Adrenal gland (tissue), 12 donors: Measurements from ENCODE around the gene SH2B3. TPM values are rescaled to one million over a fixed set of nuclear protein-coding genes. Genes with fewer than 3 reads are reported as not detected.

Experiments used
- DNase-seq, 7 donors: peaks; one replicate each; pipeline ENCODE4 v3.0.0-alpha.2; 2019 to 2020
- H3K27ac ChIP-seq, 5 donors: fragments of 200-600 bp; sonication (generic) in 4 of 5; 1 replicate in 3 of 5; 2 replicates in 2 of 5; pipeline versions ENCODE4 v1.5.1 to v1.8.0; 2016 to 2020; ENCODE audit warnings: mild to moderate bottlenecking in 1 of 5
- H3K27me3 ChIP-seq: fragments of 200-600 bp; 2 replicates; pipeline ENCODE4 v1.8.0; 2021
- H3K36me3 ChIP-seq, 2 donors: fragments of 200-600 bp; replicated peaks in 1 of 2; 1 replicate in 1 of 2; 2 replicates in 1 of 2; pipeline versions ENCODE4 v1.5.1 to v1.8.0; 2018 to 2022
- H3K4me1 ChIP-seq, 2 donors: fragments of 200-600 bp; replicated peaks in 1 of 2; 1 replicate in 1 of 2; 2 replicates in 1 of 2; pipeline versions ENCODE4 v1.5.1 to v1.8.0; 2018 to 2021
- H3K4me3 ChIP-seq, 4 donors: fragments of 200-600 bp; sonication (generic) in 3 of 4; one replicate each; pipeline ENCODE4 v1.5.1; 2016 to 2018
- H3K9me3 ChIP-seq, 3 donors: fragments of 200-600 bp; sonication (generic) in 1 of 3; replicated peaks in 1 of 3; 1 replicate in 2 of 3; 2 replicates in 1 of 3; pipeline versions ENCODE4 v1.5.1 to v1.8.0; 2016 to 2021
- POLR2A ChIP-seq, 2 donors: fragments of 450-650 bp; IDR thresholded peaks; one replicate each; pipeline ENCODE4 v1.6.1; 2017; ENCODE audit warnings: antibody characterized with exemption in 2 of 2, mild to moderate bottlenecking in 2 of 2, moderate library complexity in 1 of 2
- WGBS, 4 donors: extraction: QIAGEN DNeasy Blood & Tissue Kit in 2 of 4; methylation state at CpG; one replicate each; pipeline versions ENCODE4 v1.1.5 to v1.1.7; 2013 to 2017; 5-methylcytosine and 5-hydroxymethylcytosine counted together
- intact Hi-C, 2 donors: fragments of 100-400 bp; cut with DNase I; formaldehyde crosslinking; loops; one replicate each; pipeline versions ENCODE4 v1.14.1 to v1.15.0; 2022 to 2023
- polyA plus RNA-seq, 3 donors: library from polyadenylated mRNA; stranded (reverse); fragments of 200-250 nt in 2 of 3; fragments of 350-450 nt in 1 of 3; fragmentation: Illumina TruSeq in 1 of 3; extraction: RNeasy Lipid Tissue Mini Kit (QIAGEN cat#74804) in 1 of 3; gene quantifications; one replicate each; pipeline ENCODE4 v1.2.3, GENCODE V29; 2013 to 2014
- total RNA-seq, 9 donors: library from RNA; depleted of rRNA in 4 of 9; stranded (reverse); fragments of >200 nt in 4 of 9; fragments of 120-200 nt in 1 of 9; fragmentation: NEBNext Ultra II Directional in 1 of 9; extraction: Animal tissue kit (Norgen Biotek cat#: 25700) in 1 of 9; gene quantifications; one replicate each; pipeline versions ENCODE4 v1.1.0 to v1.2.4, GENCODE V29; 2013 to 2023
- TF ChIP-seq, protein P1 (sequence below), 6 experiments: fragments of 450-650 bp in 4 of 6; fragments of 200-600 bp in 2 of 6; sonication (generic) in 1 of 6; IDR thresholded peaks; 1 replicate in 5 of 6; 2 replicates in 1 of 6; pipeline versions ENCODE4 v1.5.1 to v1.8.0; 2016 to 2021; ENCODE audit warnings: antibody characterized with exemption in 6 of 6, mild to moderate bottlenecking in 2 of 6, moderate library complexity in 1 of 6
- donor health status: healthy with polysubstance abuse.
- donor health status: Bipolar disorder and iron deficiency.
- donor health status: DM: yes; HTN: yes; CAD: no.
- donor health status: DM: no; HTN: no; CAD: no.
- donor health status: DM: no; HTN: no; CAD: no.
- donor health status: DM: yes; HTN: yes; CAD: no.

Gene SH2B3
- total and polyA plus RNA-seq, 12 donors, result 5.8 to 70.3 (median 28.5) TPM

DNA sequence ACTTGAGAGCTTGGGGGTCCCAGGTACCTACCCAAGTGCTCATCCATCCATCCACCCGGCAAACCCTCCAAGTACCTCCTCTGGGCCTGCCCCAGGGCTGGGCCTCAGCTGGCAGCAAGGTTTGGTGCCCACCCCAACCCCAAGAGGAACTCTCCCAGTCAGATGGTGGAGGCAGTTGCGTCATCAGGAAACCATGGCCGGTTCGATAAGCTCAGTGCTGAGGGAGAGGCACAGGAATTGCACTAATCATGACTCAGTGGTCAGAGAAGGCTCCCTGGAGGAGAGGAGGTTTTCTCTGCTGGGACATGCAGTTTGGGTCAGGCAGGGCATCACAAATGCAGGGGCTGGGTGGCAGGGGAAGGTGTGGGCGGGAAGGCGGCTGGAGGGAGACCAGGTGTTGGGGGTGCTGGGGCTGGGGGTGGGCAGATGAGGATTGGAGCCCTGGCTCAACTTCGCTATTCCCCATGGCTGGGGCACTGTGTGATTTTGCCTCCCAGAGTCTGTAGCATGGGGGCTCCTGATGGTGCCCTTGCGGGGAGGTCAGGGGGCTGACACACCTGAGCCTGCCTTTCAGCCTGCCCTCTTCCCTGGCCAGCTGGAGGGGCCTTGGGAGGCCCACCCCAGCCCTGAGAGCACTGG lies 32.2 kb downstream of the SH2B3 start:
- WGBS, 4 donors, result 55 to 96% (median 61%) methylated on average over 4 to 8 of the region's 8 CpGs
- no peak for TF ChIP-seq POLR2A (IDR thresholded peaks at IDR 0.05)
- TF ChIP-seq, protein P1, sequence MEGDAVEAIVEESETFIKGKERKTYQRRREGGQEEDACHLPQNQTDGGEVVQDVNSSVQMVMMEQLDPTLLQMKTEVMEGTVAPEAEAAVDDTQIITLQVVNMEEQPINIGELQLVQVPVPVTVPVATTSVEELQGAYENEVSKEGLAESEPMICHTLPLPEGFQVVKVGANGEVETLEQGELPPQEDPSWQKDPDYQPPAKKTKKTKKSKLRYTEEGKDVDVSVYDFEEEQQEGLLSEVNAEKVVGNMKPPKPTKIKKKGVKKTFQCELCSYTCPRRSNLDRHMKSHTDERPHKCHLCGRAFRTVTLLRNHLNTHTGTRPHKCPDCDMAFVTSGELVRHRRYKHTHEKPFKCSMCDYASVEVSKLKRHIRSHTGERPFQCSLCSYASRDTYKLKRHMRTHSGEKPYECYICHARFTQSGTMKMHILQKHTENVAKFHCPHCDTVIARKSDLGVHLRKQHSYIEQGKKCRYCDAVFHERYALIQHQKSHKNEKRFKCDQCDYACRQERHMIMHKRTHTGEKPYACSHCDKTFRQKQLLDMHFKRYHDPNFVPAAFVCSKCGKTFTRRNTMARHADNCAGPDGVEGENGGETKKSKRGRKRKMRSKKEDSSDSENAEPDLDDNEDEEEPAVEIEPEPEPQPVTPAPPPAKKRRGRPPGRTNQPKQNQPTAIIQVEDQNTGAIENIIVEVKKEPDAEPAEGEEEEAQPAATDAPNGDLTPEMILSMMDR (IDR thresholded peaks at IDR 0.05), result no peak
- intact Hi-C loops, result no loop called here
- Histone ChIP-seq H3K9me3 (no peaks in the 10 kb centered on the region), H3K4me1 (peaks cover 34 to 80% of the 10 kb centered on the region in 2 donors), H3K27ac (peak overlapping the region in 2 of 5 donors; percentile 30 to 84), H3K4me3 (no peak overlapping the region), H3K36me3 (peaks cover 0 to 14% of the 10 kb centered on the region in 2 donors), H3K27me3 (no peaks in the 10 kb centered on the region)
- DNase-seq, result peak in 6 of 7 donors; percentile 53 to 76 (median 64)

DNA sequence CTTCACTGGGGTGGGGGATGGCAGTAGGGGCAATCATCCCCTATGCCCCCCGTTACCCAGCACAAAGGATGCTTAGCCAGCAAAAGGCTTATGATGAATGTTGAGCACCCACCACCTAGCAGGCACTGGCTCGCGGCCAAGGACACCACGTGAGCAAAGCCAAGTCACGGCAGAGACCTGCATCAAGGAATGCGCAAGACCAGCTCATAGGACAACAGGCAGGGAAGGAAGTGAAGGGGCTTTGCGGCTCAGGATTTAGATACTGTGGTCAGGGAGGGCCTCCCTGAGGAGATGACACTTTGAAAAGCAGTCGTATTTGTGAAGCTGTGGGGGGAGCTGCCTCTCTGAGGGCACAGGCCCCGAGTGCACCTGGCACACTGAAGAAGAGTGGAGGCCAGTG lies 32.8 kb downstream of the SH2B3 start:
- intact Hi-C loops, result no loop called here
- Histone ChIP-seq H3K36me3 (peaks cover 0 to 14% of the 10 kb centered on the region in 2 donors), H3K4me1 (peaks cover 30 to 76% of the 10 kb centered on the region in 2 donors), H3K9me3 (no peaks in the 10 kb centered on the region), H3K27ac (peak overlapping the region in 2 of 5 donors; percentile 30 to 84), H3K4me3 (no peak overlapping the region), H3K27me3 (no peaks in the 10 kb centered on the region)
- TF ChIP-seq, protein P1 (IDR thresholded peaks at IDR 0.05), result no peak
- no peak for TF ChIP-seq POLR2A (IDR thresholded peaks at IDR 0.05)
- peak in 4 of 7 donors; percentile 49 to 82 (median 59) for DNase-seq
- WGBS, 4 donors, result 27 to 44% (median 35%) methylated on average over 9 of the region's 9 CpGs

DNA sequence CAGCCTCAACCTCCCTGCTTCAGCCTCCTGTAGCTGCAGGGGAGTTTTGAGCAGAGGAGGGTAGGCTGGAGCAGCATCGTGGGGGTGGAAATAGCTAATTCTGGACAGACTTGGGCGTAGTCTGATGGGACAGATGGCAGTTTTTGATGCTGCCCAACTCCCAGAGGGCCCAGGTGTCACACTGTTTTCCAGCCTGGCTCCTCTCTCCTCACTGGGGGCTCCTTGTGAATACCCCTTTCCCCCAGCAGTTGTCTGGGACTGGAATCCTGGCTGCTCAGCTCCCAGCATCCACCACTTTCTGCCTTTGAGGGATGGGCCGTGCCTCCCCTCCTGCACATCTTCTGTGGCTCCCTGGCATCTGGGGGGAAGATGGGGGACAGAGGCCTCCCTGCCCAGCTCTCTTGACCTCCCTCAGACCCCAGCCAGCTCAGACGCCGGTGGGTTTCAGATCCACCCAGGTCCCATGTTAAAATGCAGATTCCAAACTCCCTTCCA lies 34.0 kb downstream of the SH2B3 start:
- no peaks in the 10 kb centered on the region for H3K27me3 ChIP-seq
- peaks cover 0 to 14% of the 10 kb centered on the region in 2 donors for H3K36me3 ChIP-seq
- no peaks in the 10 kb centered on the region for H3K9me3 ChIP-seq
- intact Hi-C loops, result no loop called here
- 65 to 72% (median 67%) methylated on average over 2 to 5 of the region's 5 CpGs for WGBS, 4 donors
- peak in 1 of 7 donors; percentile 16 for DNase-seq
- H3K4me3 ChIP-seq, result no peak overlapping the region
- H3K4me1 ChIP-seq, result peaks cover 23 to 74% of the 10 kb centered on the region in 2 donors
- peak overlapping the region in 2 of 5 donors; percentile 60 to 84 for H3K27ac ChIP-seq
- TF ChIP-seq, protein P1 (IDR thresholded peaks at IDR 0.05), result no peak
- TF ChIP-seq POLR2A (IDR thresholded peaks at IDR 0.05), result no peak

DNA sequence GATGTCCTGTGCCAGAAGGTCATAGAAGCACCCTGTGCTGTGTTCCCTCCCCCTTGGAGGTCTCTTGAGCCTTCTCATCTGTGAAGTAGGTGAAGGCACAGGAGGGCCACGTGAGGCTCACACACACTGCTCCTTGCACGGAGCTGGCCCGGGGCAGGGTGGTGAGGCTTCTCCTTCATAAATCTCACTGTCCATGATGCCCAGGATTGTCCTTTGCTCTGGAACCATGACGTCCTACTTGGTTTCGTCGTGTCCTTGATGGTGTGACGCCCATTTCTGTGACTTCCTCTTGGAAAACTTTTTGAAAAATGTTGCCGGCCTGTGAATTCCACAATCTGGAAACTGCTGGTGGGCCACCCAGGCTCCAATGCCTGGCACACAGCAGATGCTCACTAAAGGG lies 34.4 kb downstream of the SH2B3 start:
- no peaks in the 10 kb centered on the region for H3K27me3 ChIP-seq
- peaks cover 19 to 74% of the 10 kb centered on the region in 2 donors for H3K4me1 ChIP-seq
- peaks cover 0 to 14% of the 10 kb centered on the region in 2 donors for H3K36me3 ChIP-seq
- no peaks in the 10 kb centered on the region for H3K9me3 ChIP-seq
- peak in 3 of 7 donors; percentile 19 to 34 (median 29) for DNase-seq
- peak overlapping the region in 2 of 5 donors; percentile 60 to 84 for H3K27ac ChIP-seq
- TF ChIP-seq POLR2A (IDR thresholded peaks at IDR 0.05), result no peak
- TF ChIP-seq, protein P1 (IDR thresholded peaks at IDR 0.05), result no peak
- WGBS, 4 donors, result 25 to 49% (median 44%) methylated on average over 6 to 8 of the region's 8 CpGs
- no peak overlapping the region for H3K4me3 ChIP-seq
- intact Hi-C loops, result no loop called here
